B cell (primary cell): ENCODE results near the gene BAZ1B.

Experiments
- EZH2 ChIP-seq: IDR thresholded peaks from 2 replicates; pipeline ENCODE4 v1.6.1; 2012; ENCODE audit warnings: borderline replicate concordance, low read depth, mild to moderate bottlenecking, moderate library complexity, low read length; ENCODE audit not compliant: insufficient read depth, poor library complexity, severe bottlenecking
- TF ChIP-seq, protein P1 (sequence below): fragments of 200-600 bp; IDR thresholded peaks from one replicate; pipeline ENCODE4 v1.8.0; 2022; ENCODE audit warnings: antibody characterized with exemption, mild to moderate bottlenecking

- TF ChIP-seq, protein P1, sequence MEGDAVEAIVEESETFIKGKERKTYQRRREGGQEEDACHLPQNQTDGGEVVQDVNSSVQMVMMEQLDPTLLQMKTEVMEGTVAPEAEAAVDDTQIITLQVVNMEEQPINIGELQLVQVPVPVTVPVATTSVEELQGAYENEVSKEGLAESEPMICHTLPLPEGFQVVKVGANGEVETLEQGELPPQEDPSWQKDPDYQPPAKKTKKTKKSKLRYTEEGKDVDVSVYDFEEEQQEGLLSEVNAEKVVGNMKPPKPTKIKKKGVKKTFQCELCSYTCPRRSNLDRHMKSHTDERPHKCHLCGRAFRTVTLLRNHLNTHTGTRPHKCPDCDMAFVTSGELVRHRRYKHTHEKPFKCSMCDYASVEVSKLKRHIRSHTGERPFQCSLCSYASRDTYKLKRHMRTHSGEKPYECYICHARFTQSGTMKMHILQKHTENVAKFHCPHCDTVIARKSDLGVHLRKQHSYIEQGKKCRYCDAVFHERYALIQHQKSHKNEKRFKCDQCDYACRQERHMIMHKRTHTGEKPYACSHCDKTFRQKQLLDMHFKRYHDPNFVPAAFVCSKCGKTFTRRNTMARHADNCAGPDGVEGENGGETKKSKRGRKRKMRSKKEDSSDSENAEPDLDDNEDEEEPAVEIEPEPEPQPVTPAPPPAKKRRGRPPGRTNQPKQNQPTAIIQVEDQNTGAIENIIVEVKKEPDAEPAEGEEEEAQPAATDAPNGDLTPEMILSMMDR = no peak
- TF ChIP-seq EZH2 = no peak
Observed at GRCh38 chr7:73526896-73527821, 5.1 kb upstream of the BAZ1B start.
